GM12878 (cell line): ENCODE measurements around the gene ASIC3. TPM values are rescaled to one million over a fixed set of nuclear protein-coding genes. Genes with fewer than 3 reads are reported as not detected.

Experiments
- ATAC-seq: fragments of 200-7000 bp; cut with Tn5 transposase; 3 replicates; pipeline ENCODE4 v1.9.1; 2020; ENCODE audit warnings: mild to moderate bottlenecking, moderate library complexity
- BruUV-seq: library from RNA; stranded (reverse); fragments of 400-500 nt; replicated peaks from 2 replicates; lab custom pipeline; 2021; lab: Mats Ljungman, UMichigan
- CTCF ChIA-PET: fragments of 300-600 bp; sonication (Branson Sonifier 250); formaldehyde crosslinking; extraction: SDS; loops from one replicate; lab custom pipeline; 2021; ENCODE audit warnings: inconsistent platforms; lab: Yijun Ruan, JAX
- POLR2A ChIA-PET: fragments of 350-600 bp; formaldehyde crosslinking; extraction: SDS; loops from one replicate; lab custom pipeline; 2021; ENCODE audit warnings: inconsistent platforms; lab: Charles Lee
- RAD21 ChIA-PET: fragments of 300-600 bp; sonication (Branson Sonifier 250); formaldehyde crosslinking; loops from one replicate; lab custom pipeline; 2023; ENCODE audit warnings: antibody characterized with exemption; ENCODE audit not compliant: unreplicated experiment; lab: Charles Lee
- SMC1A ChIA-PET: fragments of 300-600 bp; sonication (Branson Sonifier 250); formaldehyde crosslinking; loops from one replicate; lab custom pipeline; 2023; ENCODE audit not compliant: unreplicated experiment, uncharacterized antibody; lab: Charles Lee
- DNase-seq: peaks from one replicate; pipeline ENCODE4 v3.0.0-alpha.2; 2011; ENCODE audit warnings: low read depth, low spot score
- FAIRE-seq: peaks from 3 replicates; lab custom pipeline; 2011; peaks lifted over from hg19 to GRCh38; lab: Jason Lieb, UNC
- H2AFZ ChIP-seq: 2 replicates; pipeline ENCODE4 v1.6.0; 2011; ENCODE audit warnings: low read depth, low read length, control low read depth; ENCODE audit not compliant: control insufficient read depth
- H3K27ac ChIP-seq: 2 replicates; pipeline ENCODE4 v1.5.1; 2011; ENCODE audit warnings: control low read depth; ENCODE audit not compliant: control insufficient read depth, insufficient read depth
- H3K27me3 ChIP-seq, 2 experiments: replicated peaks in 1 of 2; 2 replicates each; pipeline versions ENCODE4 v1.6.0 to v1.6.1; 2011; ENCODE audit warnings: low read length in 1 of 2; ENCODE audit not compliant: control insufficient read depth in 2 of 2, insufficient read depth in 2 of 2
- H3K36me3 ChIP-seq, 2 experiments: 2 replicates each; pipeline ENCODE4 v1.5.1; 2011; ENCODE audit warnings: low read length in 1 of 2; ENCODE audit not compliant: control insufficient read depth in 2 of 2, insufficient read depth in 2 of 2
- H3K4me1 ChIP-seq: 2 replicates; pipeline ENCODE4 v1.6.1; 2011; ENCODE audit warnings: mild to moderate bottlenecking, low read length, moderate library complexity, mixed read lengths; ENCODE audit not compliant: control insufficient read depth, insufficient read depth
- H3K4me2 ChIP-seq: 2 replicates; pipeline ENCODE4 v1.6.0; 2011; ENCODE audit warnings: control low read depth; ENCODE audit not compliant: control insufficient read depth, insufficient read depth
- H3K4me3 ChIP-seq: fragments of 200-600 bp; sonication (generic); 2 replicates; pipeline ENCODE4 v1.5.1; 2016
- H3K79me2 ChIP-seq: 2 replicates; pipeline ENCODE4 v1.6.0; 2011; ENCODE audit warnings: low read length; ENCODE audit not compliant: control insufficient read depth, insufficient read depth
- H3K9ac ChIP-seq: 2 replicates; pipeline ENCODE4 v1.8.0; 2011; ENCODE audit warnings: low read length, control low read depth, mixed read lengths; ENCODE audit not compliant: control insufficient read depth, insufficient read depth
- H3K9me3 ChIP-seq: replicated peaks from 3 replicates; pipeline ENCODE4 v1.5.1; 2011; ENCODE audit warnings: mild to moderate bottlenecking, low read length; ENCODE audit not compliant: control insufficient read depth, insufficient read depth
- H4K20me1 ChIP-seq: 2 replicates; pipeline ENCODE4 v1.6.0; 2011; ENCODE audit not compliant: control insufficient read depth, insufficient read depth
- BRCA1 ChIP-seq: IDR thresholded peaks from 2 replicates; pipeline ENCODE4 v1.6.1; 2011; ENCODE audit warnings: low read depth, low read length, improper control_type of control experiment
- E2F8 ChIP-seq: fragments of 450-650 bp; IDR thresholded peaks from 2 replicates; pipeline ENCODE4 v1.6.1; 2018; ENCODE audit warnings: mild to moderate bottlenecking, low read depth, moderate library complexity; ENCODE audit not compliant: partially characterized antibody
- EGR1 ChIP-seq, 2 experiments: IDR thresholded peaks; 1 replicate in 1 of 2; 2 replicates in 1 of 2; pipeline ENCODE4 v1.6.1; 2011 to 2012; ENCODE audit warnings: low read depth in 2 of 2, low read length in 2 of 2, borderline replicate concordance in 1 of 2, mild to moderate bottlenecking in 1 of 2, moderate library complexity in 1 of 2
- NFYA ChIP-seq: IDR thresholded peaks from 2 replicates; pipeline ENCODE4 v1.6.1; 2011; ENCODE audit warnings: low read depth, mild to moderate bottlenecking, low read length, improper control_type of control experiment, borderline replicate concordance
- PKNOX1 ChIP-seq: fragments of 450-650 bp; IDR thresholded peaks from 2 replicates; pipeline ENCODE4 v1.6.1; 2016; ENCODE audit warnings: mild to moderate bottlenecking
- WGBS: methylation state at CpG from one replicate; pipeline ENCODE4 v1.1.6; 2016; ENCODE audit warnings: low lambda C conversion rate; ENCODE audit not compliant: insufficient replicate concordance, insufficient coverage; ENCODE audit errors: missing lambda C conversion rate; 5-methylcytosine and 5-hydroxymethylcytosine counted together
- in situ Hi-C: fragments of 300-500 bp; cut with MboI; formaldehyde crosslinking; loops from 9 replicates; pipeline ENCODE4 v1.14.3; 2018; ENCODE audit warnings: mixed read lengths
- intact Hi-C: fragments of 100-400 bp; cut with micrococcal nuclease; formaldehyde crosslinking; loops from one replicate; pipeline ENCODE4 v1.14.2; 2022; ENCODE audit not compliant: unreplicated experiment
- polyA plus RNA-seq, 11 experiments: library from polyadenylated mRNA; depleted of rRNA in 4 of 11; unstranded in 6 of 11; stranded (reverse) in 5 of 11; fragments of >200 nt; fragmentation: Nextera tagmentation in 4 of 11; fragmentation: Illumina TruSeq in 1 of 11; extraction: Ambion mirVana in 4 of 11; extraction: Trizol in 1 of 11; gene quantifications; 1 replicate in 1 of 11; 2 replicates in 10 of 11; pipeline versions ENCODE4 v1.2.1 to v1.2.3, GENCODE V29; 2011 to 2016; ENCODE audit warnings: inconsistent platforms in 2 of 11, missing spikeins in 2 of 11, low read depth in 1 of 11
- total RNA-seq, 4 experiments: library from RNA; depleted of rRNA in 3 of 4; stranded (reverse); fragments of >200 nt in 3 of 4; fragmentation: Illumina TruSeq in 1 of 4; extraction: Trizol in 1 of 4; gene quantifications; 2 replicates each; pipeline versions ENCODE4 v1.2.1 to v1.2.3, GENCODE V29; 2013 to 2021
- TF ChIP-seq, protein P1 (sequence below): fragments of 150-350 bp; IDR thresholded peaks from 2 replicates; pipeline ENCODE4 v1.6.1; 2016; ENCODE audit warnings: low read depth, low read length
- TF ChIP-seq, protein P2 (sequence below): IDR thresholded peaks from 2 replicates; pipeline ENCODE4 v1.6.1; 2011; ENCODE audit warnings: borderline replicate concordance, low read depth, mild to moderate bottlenecking, moderate library complexity, mixed read lengths, low read length; ENCODE audit not compliant: insufficient read depth; ENCODE audit errors: extremely low read length

The ASIC3 gene
- total and polyA plus RNA-seq, 10 of the 15 experiments (the other 5 are each of a cell fraction or from before 2014, with no cell fraction given): 0.07 to 1.0 (median 0.44) TPM; not detected in 4

- TF ChIP-seq, protein P1, sequence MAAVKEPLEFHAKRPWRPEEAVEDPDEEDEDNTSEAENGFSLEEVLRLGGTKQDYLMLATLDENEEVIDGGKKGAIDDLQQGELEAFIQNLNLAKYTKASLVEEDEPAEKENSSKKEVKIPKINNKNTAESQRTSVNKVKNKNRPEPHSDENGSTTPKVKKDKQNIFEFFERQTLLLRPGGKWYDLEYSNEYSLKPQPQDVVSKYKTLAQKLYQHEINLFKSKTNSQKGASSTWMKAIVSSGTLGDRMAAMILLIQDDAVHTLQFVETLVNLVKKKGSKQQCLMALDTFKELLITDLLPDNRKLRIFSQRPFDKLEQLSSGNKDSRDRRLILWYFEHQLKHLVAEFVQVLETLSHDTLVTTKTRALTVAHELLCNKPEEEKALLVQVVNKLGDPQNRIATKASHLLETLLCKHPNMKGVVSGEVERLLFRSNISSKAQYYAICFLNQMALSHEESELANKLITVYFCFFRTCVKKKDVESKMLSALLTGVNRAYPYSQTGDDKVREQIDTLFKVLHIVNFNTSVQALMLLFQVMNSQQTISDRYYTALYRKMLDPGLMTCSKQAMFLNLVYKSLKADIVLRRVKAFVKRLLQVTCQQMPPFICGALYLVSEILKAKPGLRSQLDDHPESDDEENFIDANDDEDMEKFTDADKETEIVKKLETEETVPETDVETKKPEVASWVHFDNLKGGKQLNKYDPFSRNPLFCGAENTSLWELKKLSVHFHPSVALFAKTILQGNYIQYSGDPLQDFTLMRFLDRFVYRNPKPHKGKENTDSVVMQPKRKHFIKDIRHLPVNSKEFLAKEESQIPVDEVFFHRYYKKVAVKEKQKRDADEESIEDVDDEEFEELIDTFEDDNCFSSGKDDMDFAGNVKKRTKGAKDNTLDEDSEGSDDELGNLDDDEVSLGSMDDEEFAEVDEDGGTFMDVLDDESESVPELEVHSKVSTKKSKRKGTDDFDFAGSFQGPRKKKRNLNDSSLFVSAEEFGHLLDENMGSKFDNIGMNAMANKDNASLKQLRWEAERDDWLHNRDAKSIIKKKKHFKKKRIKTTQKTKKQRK: no peak
Observed at GRCh38 chr7:151033864-151034249, 14.5 kb upstream of the ASIC3 start (continued).

GRCh38 chr7:151034312-151035025 is 13.9 kb upstream of the ASIC3 start:
- no peaks in the 10 kb centered on the region for H3K9me3 ChIP-seq
- TF ChIP-seq EGR1 (IDR thresholded peaks at IDR 0.05; ENCODE audit: borderline replicate concordance in 1 of 2, low read depth in 2 of 2, low read length in 2 of 2) (no peak), NFYA (no peak), PKNOX1 (no peak), BRCA1 (no peak), E2F8 (no peak)
- TF ChIP-seq, protein P2, sequence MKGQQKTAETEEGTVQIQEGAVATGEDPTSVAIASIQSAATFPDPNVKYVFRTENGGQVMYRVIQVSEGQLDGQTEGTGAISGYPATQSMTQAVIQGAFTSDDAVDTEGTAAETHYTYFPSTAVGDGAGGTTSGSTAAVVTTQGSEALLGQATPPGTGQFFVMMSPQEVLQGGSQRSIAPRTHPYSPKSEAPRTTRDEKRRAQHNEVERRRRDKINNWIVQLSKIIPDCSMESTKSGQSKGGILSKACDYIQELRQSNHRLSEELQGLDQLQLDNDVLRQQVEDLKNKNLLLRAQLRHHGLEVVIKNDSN: no peak
- H3K9ac ChIP-seq: no peak overlapping the region
- FAIRE-seq (no peak), DNase-seq (no peak), ATAC-seq (no peak)
- CTCF ChIA-PET: no interaction called here
- POLR2A ChIA-PET: no interaction called here
- peaks cover 0 to 3% of the 10 kb centered on the region in 2 experiments; a peak in 1 of 4 replicates for H3K36me3 ChIP-seq
- no peak overlapping the region for H3K4me2 ChIP-seq
- in situ Hi-C loops: no loop called here
- H2AFZ ChIP-seq: no peak overlapping the region
- WGBS: 90% methylated on average over 21 of the region's 21 CpGs
- H3K27ac ChIP-seq: no peak overlapping the region
- SMC1A ChIA-PET: no interaction called here
- H3K27me3 ChIP-seq: no peaks in the 10 kb centered on the region
- no peaks in the 10 kb centered on the region for H4K20me1 ChIP-seq
- H3K79me2 ChIP-seq: no peaks in the 10 kb centered on the region; the same call in 1 of the 2 replicates
- intact Hi-C loops: no loop called here
- no TSS peak for BruUV-seq
- no peak overlapping the region for H3K4me3 ChIP-seq
- RAD21 ChIA-PET: no interaction called here
- H3K4me1 ChIP-seq: peaks cover 4% of the 10 kb centered on the region
